Daoy (cell line): ENCODE results near the gene SND1. TPM values are rescaled to one million over a fixed set of nuclear protein-coding genes. Genes with fewer than 3 reads are reported as not detected.

ENCODE experiments used
- DNase-seq: peaks from one replicate; pipeline ENCODE4 v3.0.0-alpha.2; 2015; ENCODE audit warnings: low read depth
- total RNA-seq: library from RNA; depleted of rRNA; stranded (reverse); fragments of >200 nt; shearing (Covaris generic); gene quantifications from 2 replicates; pipeline ENCODE4 v1.2.3, GENCODE V29; 2014

The SND1 gene
- total RNA-seq, 1 experiment from 2014 or later: 229 TPM

GRCh38 chr7:127766831-127767459, 115.0 kb downstream of the SND1 start:
- DNase-seq: no peak

- no peak for DNase-seq
Observed at GRCh38 chr7:127768241-127768640, 116.2 kb downstream of the SND1 start.

- DNase-seq: no peak
Observed at GRCh38 chr7:127769137-127769536, 117.1 kb downstream of the SND1 start.

GRCh38 chr7:127769696-127770400, 117.9 kb downstream of the SND1 start:
- peak; percentile 44 for DNase-seq

GRCh38 chr7:127770885-127771284, 118.9 kb downstream of the SND1 start:
- peak; percentile 10 for DNase-seq

GRCh38 chr7:127771707-127772106, 119.7 kb downstream of the SND1 start:
- no peak for DNase-seq

GRCh38 chr7:127776776-127777386, 124.9 kb downstream of the SND1 start:
- peak; percentile 85 for DNase-seq

- DNase-seq: no peak
Observed at GRCh38 chr7:127780489-127780888, 128.5 kb downstream of the SND1 start.

- DNase-seq: no peak
Observed at GRCh38 chr7:127781081-127781480, 129.1 kb downstream of the SND1 start.

GRCh38 chr7:127782075-127782474, 130.1 kb downstream of the SND1 start:
- no peak for DNase-seq

- DNase-seq: no peak
Observed at GRCh38 chr7:127782654-127783559, 130.9 kb downstream of the SND1 start.

- DNase-seq: no peak
Observed at GRCh38 chr7:127786184-127786583, 134.2 kb downstream of the SND1 start.

- no peak for DNase-seq
Observed at GRCh38 chr7:127789031-127789430, 137.0 kb downstream of the SND1 start.

GRCh38 chr7:127791446-127792189, 139.6 kb downstream of the SND1 start:
- no peak for DNase-seq

- DNase-seq: peak; percentile 63
Observed at GRCh38 chr7:127792528-127793342, 140.7 kb downstream of the SND1 start.

GRCh38 chr7:127793582-127793981, 141.6 kb downstream of the SND1 start:
- DNase-seq: no peak

- DNase-seq: no peak
Observed at GRCh38 chr7:127794136-127794535, 142.1 kb downstream of the SND1 start.

- DNase-seq: no peak
Observed at GRCh38 chr7:127794551-127794950, 142.6 kb downstream of the SND1 start.

GRCh38 chr7:127798023-127798422, 146.0 kb downstream of the SND1 start:
- no peak for DNase-seq

- DNase-seq: no peak
Observed at GRCh38 chr7:127798769-127799372, 146.9 kb downstream of the SND1 start.
